ENCODE data around the gene CDH4.

GRCh38 chr20:61490721-61491120, 238.7 kb downstream of the CDH4 start:
- TF ChIP-seq CTCF (IDR thresholded peaks at IDR 0.05): no peak
- no peak for TF ChIP-seq EZH2 (IDR thresholded peaks at IDR 0.05)
- no peak for TF ChIP-seq EZH2phosphoT487 (IDR thresholded peaks at IDR 0.05)

Measured in neural progenitor cell (in vitro differentiated cells).